GM18507 (cell line): ENCODE results near the gene ACSL3.
"Not testable (repeated sequence)": the region's sequence is repeated elsewhere in the genome, so short reads cannot be mapped to it uniquely, and the experiment has no call there.

Experiments
- DNase-seq: peaks from one replicate; pipeline ENCODE4 v3.0.0; 2011; ENCODE audit warnings: low read depth; ENCODE audit not compliant: insufficient read length; ENCODE audit errors: extremely low spot score
- FAIRE-seq: peaks from 2 replicates; lab custom pipeline; 2011; peaks lifted over from hg19 to GRCh38; lab: Jason Lieb, UNC

Gene ACSL3

GRCh38 chr2:222860740-222861410, at the start of gene ACSL3:
Gene ACSL3, plus strand, starts transcription at chr2:222861036. Its CDS starts 47,737 bp downstream, at chr2:222908773.
- peak; percentile 92 for FAIRE-seq
- DNase-seq, result peak; percentile 93

- DNase-seq (no peak), FAIRE-seq (no peak)
Measured at GRCh38 chr2:222811828-222812227, 49.0 kb upstream of the ACSL3 start.

GRCh38 chr2:222813177-222813843, 47.5 kb upstream of the ACSL3 start:
- DNase-seq (peak; percentile 28), FAIRE-seq (peak; percentile 76)

GRCh38 chr2:222819722-222820333, 41.0 kb upstream of the ACSL3 start:
- no peak for DNase-seq
- FAIRE-seq, result no peak

- DNase-seq, result no peak
- no peak for FAIRE-seq
Measured at GRCh38 chr2:222823183-222823930, 37.5 kb upstream of the ACSL3 start.

GRCh38 chr2:222825031-222825430, 35.8 kb upstream of the ACSL3 start:
- DNase-seq (no peak), FAIRE-seq (no peak)

GRCh38 chr2:222827417-222827816, 33.4 kb upstream of the ACSL3 start:
- FAIRE-seq (no peak), DNase-seq (no peak)

GRCh38 chr2:222828572-222828971, 32.3 kb upstream of the ACSL3 start:
- FAIRE-seq (no peak), DNase-seq (no peak)

GRCh38 chr2:222830164-222830563, 30.7 kb upstream of the ACSL3 start:
- FAIRE-seq, result no peak
- no peak for DNase-seq

GRCh38 chr2:222833410-222833809, 27.4 kb upstream of the ACSL3 start:
- FAIRE-seq, result no peak
- no peak for DNase-seq

GRCh38 chr2:222835143-222835822, 25.6 kb upstream of the ACSL3 start:
- FAIRE-seq (no peak), DNase-seq (no peak)

GRCh38 chr2:222835823-222836151, 25.0 kb upstream of the ACSL3 start:
- DNase-seq (no peak), FAIRE-seq (no peak)

GRCh38 chr2:222837643-222838056, 23.2 kb upstream of the ACSL3 start:
- DNase-seq, result no peak
- no peak for FAIRE-seq

- FAIRE-seq, result no peak
- DNase-seq, result no peak
Measured at GRCh38 chr2:222840060-222840802, 20.6 kb upstream of the ACSL3 start.

- FAIRE-seq (no peak), DNase-seq (no peak)
Measured at GRCh38 chr2:222842491-222843174, 18.2 kb upstream of the ACSL3 start.

GRCh38 chr2:222844323-222844722, 16.5 kb upstream of the ACSL3 start:
- DNase-seq (no peak), FAIRE-seq (no peak)

GRCh38 chr2:222845314-222845713, 15.5 kb upstream of the ACSL3 start:
- not testable (repeated sequence) for FAIRE-seq, DNase-seq

GRCh38 chr2:222846003-222846402, 14.8 kb upstream of the ACSL3 start:
- no peak for DNase-seq
- no peak for FAIRE-seq
